ENCODE data around the gene PRICKLE2.

GRCh38 chr3:64266065-64266931, 41.0 kb upstream of the PRICKLE2 start:
- TF ChIP-seq POLR2A (IDR thresholded peaks at IDR 0.05; ENCODE audit: low read depth, low read length) (no peak), TAF1 (IDR thresholded peaks at IDR 0.05; ENCODE audit: low read depth, low read length) (no peak), POLR2AphosphoS5 (IDR thresholded peaks at IDR 0.05; ENCODE audit: low read depth, low read length) (no peak)

Data from GM12891 (cell line).